HepG2 (cell line): ENCODE measurements around the gene LIPT1. TPM values are rescaled to one million over a fixed set of nuclear protein-coding genes. Genes with fewer than 3 reads are reported as not detected.

Source experiments
- BRCA1 ChIP-seq: sonication (generic); formaldehyde crosslinking; IDR thresholded peaks from 2 replicates; pipeline ENCODE4 v1.4.0; 2020; ENCODE audit warnings: missing genetic modification reagents
- FOXA1 ChIP-seq, 2 experiments: fragments of 450-650 bp in 1 of 2; sonication (generic) in 1 of 2; formaldehyde crosslinking in 1 of 2; IDR thresholded peaks; 2 replicates each; pipeline versions ENCODE4 v1.4.0 to v1.6.1; 2016 to 2020; ENCODE audit warnings: missing genetic modification reagents in 1 of 2
- GABPA ChIP-seq, 2 experiments: IDR thresholded peaks; 2 replicates each; pipeline ENCODE4 v1.6.1; 2011 to 2016; ENCODE audit warnings: low read depth in 2 of 2, low read length in 1 of 2, missing biosample characterization in 1 of 2, missing genetic modification characterization in 1 of 2
- RBM39 ChIP-seq: fragments of 200-400 bp; formaldehyde crosslinking; IDR thresholded peaks from one replicate; pipeline ENCODE4 v1.6.1; 2018; ENCODE audit warnings: antibody characterized with exemption, mild to moderate bottlenecking, low read depth, low read length; ENCODE audit not compliant: poor library complexity, severe bottlenecking
- TMF1 ChIP-seq: sonication (generic); formaldehyde crosslinking; IDR thresholded peaks from 2 replicates; pipeline ENCODE4 v1.8.1; 2022; ENCODE audit warnings: low read depth, missing genetic modification reagents
- U2AF1 ChIP-seq: fragments of 200-400 bp; formaldehyde crosslinking; optimal IDR thresholded peaks from 2 replicates; pipeline ENCODE3; 2017; ENCODE audit warnings: mild to moderate bottlenecking, low read depth, low read length
- ZNF264 ChIP-seq: sonication (generic); formaldehyde crosslinking; IDR thresholded peaks from 2 replicates; pipeline ENCODE4 v1.4.0; 2020; ENCODE audit warnings: missing genetic modification reagents
- ZNF318 ChIP-seq: sonication (generic); formaldehyde crosslinking; IDR thresholded peaks from 2 replicates; pipeline ENCODE4 v1.4.0; 2020; ENCODE audit warnings: mild to moderate bottlenecking, missing genetic modification reagents
- ZNF430 ChIP-seq: sonication (generic); formaldehyde crosslinking; IDR thresholded peaks from 2 replicates; pipeline ENCODE4 v1.9.0; 2021; ENCODE audit warnings: mild to moderate bottlenecking, missing genetic modification reagents
- ZNF646 ChIP-seq: sonication (generic); formaldehyde crosslinking; IDR thresholded peaks from 2 replicates; pipeline ENCODE4 v1.9.0; 2021; ENCODE audit warnings: mild to moderate bottlenecking, missing genetic modification reagents
- ZNF672 ChIP-seq: sonication (generic); formaldehyde crosslinking; IDR thresholded peaks from 2 replicates; pipeline ENCODE4 v1.8.1; 2022; ENCODE audit warnings: missing genetic modification reagents
- ZNF792 ChIP-seq: IDR thresholded peaks from 2 replicates; pipeline ENCODE4 v1.6.1; 2016
- ZSCAN29 ChIP-seq: sonication (generic); formaldehyde crosslinking; conservative IDR thresholded peaks from 2 replicates; pipeline ENCODE4 v1.4.0; 2020; ENCODE audit warnings: mild to moderate bottlenecking, missing genetic modification reagents
- polyA plus RNA-seq, 8 experiments: library from polyadenylated mRNA; depleted of rRNA in 3 of 8; stranded (reverse) in 7 of 8; unstranded in 1 of 8; fragments of >200 nt; fragmentation: Illumina TruSeq in 4 of 8; extraction: Trizol in 4 of 8; gene quantifications; 2 replicates each; pipeline versions ENCODE4 v1.2.1 to v1.2.3, GENCODE V29; 2011 to 2016; ENCODE audit warnings: low read depth in 4 of 8, missing spikeins in 1 of 8, mixed read lengths in 1 of 8; ENCODE audit not compliant: insufficient read depth in 1 of 8
- total RNA-seq, 5 experiments: library from RNA; depleted of rRNA; stranded (reverse); fragments of >200 nt; fragmentation: Illumina TruSeq; extraction: Trizol; gene quantifications; 2 replicates each; pipeline ENCODE4 v1.2.3, GENCODE V29; 2016; ENCODE audit warnings: low read depth in 1 of 5

The LIPT1 gene
- total and polyA plus RNA-seq, 2 of the 13 experiments (the other 11 are each of a cell fraction or from before 2014, with no cell fraction given): 8.0 to 9.6 TPM

- TF ChIP-seq ZNF318 (CRISPR knock-in tag): no peak
- no peak for TF ChIP-seq ZNF646
- no peak; the same call in 1 of the 2 replicates for TF ChIP-seq ZNF430 (CRISPR knock-in tag)
- peak; percentile 91; the same call in 1 of the 2 replicates for TF ChIP-seq ZSCAN29
- no peak for TF ChIP-seq ZNF672 (CRISPR knock-in tag)
- TF ChIP-seq ZNF792 (CRISPR knock-in tag): peak; percentile 13; the same call in 1 of the 2 replicates
- TF ChIP-seq FOXA1 (IDR thresholded peaks at IDR 0.05): no peak
- peak; percentile 30; the same call in 1 of the 2 replicates for TF ChIP-seq FOXA1 (CRISPR knock-in tag; IDR thresholded peaks at IDR 0.05)
- TF ChIP-seq U2AF1: no peak
- TF ChIP-seq ZNF264 (CRISPR knock-in tag): peak; percentile 63; the same call in 1 of the 2 replicates
- TF ChIP-seq BRCA1 (CRISPR knock-in tag): peak; percentile 54; the same call in 1 of the 2 replicates
- peak; percentile 60 for TF ChIP-seq RBM39
- peak; percentile 43 for TF ChIP-seq TMF1 (CRISPR knock-in tag)
- peak; percentile 34; the same call in 1 of the 2 replicates for TF ChIP-seq GABPA (IDR thresholded peaks at IDR 0.05; ENCODE audit: low read depth, low read length)
- TF ChIP-seq GABPA (CRISPR knock-in tag; IDR thresholded peaks at IDR 0.05; ENCODE audit: low read depth): peak; percentile 48
Measured at GRCh38 chr2:99141110-99142108, 13.4 kb upstream of the LIPT1 start, which contains the start of gene C2orf15 (continued).
